Right cardiac atrium (tissue), 5 donors: ENCODE measurements around the gene EML1. TPM values are rescaled to one million over a fixed set of nuclear protein-coding genes. Genes with fewer than 3 reads are reported as not detected.
A peak's percentile ranks its signal among the peaks of the same experiment; 100 is the strongest.

Experiments used
- ATAC-seq, 2 donors: fragments of 200-7000 bp; cut with Tn5 transposase; one replicate each; pipeline versions ENCODE4 v1.8.0 to v1.9.1; 2020; ENCODE audit warnings: moderate library complexity in 2 of 2, mild to moderate bottlenecking in 1 of 2
- DNase-seq, 3 donors: peaks; one replicate each; pipeline ENCODE4 v3.0.0-alpha.2; 2020
- H3K27ac ChIP-seq: one replicate; pipeline ENCODE4 v1.5.1; 2013; ENCODE audit warnings: mild to moderate bottlenecking, low read length, control low read depth, moderate library complexity
- H3K27me3 ChIP-seq: one replicate; pipeline ENCODE4 v1.6.1; 2013; ENCODE audit not compliant: control insufficient read depth, insufficient read depth
- H3K4me1 ChIP-seq: one replicate; pipeline ENCODE4 v1.6.1; 2013; ENCODE audit warnings: low read length; ENCODE audit not compliant: control insufficient read depth, insufficient read depth
- H3K4me3 ChIP-seq: one replicate; pipeline ENCODE4 v1.5.1; 2013; ENCODE audit warnings: low read length, control low read depth
- H3K9me3 ChIP-seq: one replicate; pipeline ENCODE4 v1.6.1; 2013; ENCODE audit warnings: low read length; ENCODE audit not compliant: control insufficient read depth
- WGBS: extraction: QIAGEN DNeasy Blood & Tissue Kit; methylation state at CpG from one replicate; pipeline ENCODE4 v1.1.7; 2013; 5-methylcytosine and 5-hydroxymethylcytosine counted together
- intact Hi-C, 4 donors: fragments of 100-400 bp; cut with DNase I; formaldehyde crosslinking; loops; one replicate each; pipeline versions ENCODE4 v1.11.0 to v1.14.0; 2022 to 2023
- polyA plus RNA-seq: library from polyadenylated mRNA; stranded (reverse); fragments of 200-250 nt; gene quantifications from one replicate; pipeline ENCODE4 v1.2.3, GENCODE V29; 2013
- total RNA-seq, 4 donors: library from RNA; stranded (reverse); fragmentation: NEBNext Ultra II Directional; extraction: Animal tissue kit (Norgen Biotek cat#: 25700); gene quantifications; one replicate each; pipeline ENCODE4 v1.2.1, GENCODE V29; 2021
- donor health status: healthy with polysubstance abuse.
- donor health status: DM: no; HTN: yes; CAD: no.
- donor health status: DM: no; HTN: no; CAD: no.
- donor health status: DM: no; HTN: yes; CAD: no; lungs with severe emphysema.
- donor health status: DM: yes; HTN: yes; CAD: no.

EML1 gene
- total and polyA plus RNA-seq, 5 donors, result 11.2 to 39.1 (median 34.0) TPM

DNA sequence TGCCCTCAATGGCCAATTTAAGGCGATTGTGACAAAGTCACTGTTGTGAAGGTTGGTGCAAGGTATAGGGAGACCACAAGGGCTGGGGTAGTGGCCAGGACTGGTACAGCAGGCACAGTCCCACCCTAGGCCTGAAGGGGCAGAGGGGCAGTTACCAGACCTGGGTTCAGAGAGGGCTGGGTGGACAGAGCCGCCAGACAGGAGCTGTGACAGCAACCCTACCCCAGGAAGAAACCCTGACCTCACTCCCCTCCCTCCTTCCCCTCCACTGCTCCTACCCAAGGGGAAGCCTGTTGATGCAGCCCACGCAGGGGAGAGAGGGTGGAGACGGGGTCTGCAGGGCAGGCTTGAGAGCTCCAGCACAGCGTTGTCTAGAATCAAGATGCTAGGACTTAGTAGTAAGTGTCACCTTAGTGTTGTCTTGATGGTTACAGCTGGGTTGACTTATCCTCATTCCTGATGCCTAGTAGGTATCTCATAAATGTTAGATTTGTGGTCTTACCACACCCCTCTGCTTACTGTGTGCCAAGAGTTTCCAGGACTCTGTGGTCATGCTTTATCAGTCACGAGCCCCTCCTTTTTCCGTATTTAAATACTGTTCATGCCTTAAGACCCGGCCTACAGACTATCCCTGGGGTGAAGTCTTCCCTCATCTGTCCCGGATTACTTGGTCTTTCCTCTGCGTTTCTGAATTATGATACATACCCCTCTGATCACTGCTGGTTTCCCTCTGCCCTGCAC lies 14.4 kb downstream of the EML1 start:
- 58% methylated on average over 10 of the region's 10 CpGs for WGBS
- H3K27ac ChIP-seq, result no peak overlapping the region
- no peak overlapping the region for H3K4me3 ChIP-seq
- peaks cover 11% of the 10 kb centered on the region for H3K4me1 ChIP-seq
- ATAC-seq (peak; percentile 30 to 78), DNase-seq (no peak)
- H3K27me3 ChIP-seq, result no peaks in the 10 kb centered on the region
- H3K9me3 ChIP-seq, result no peaks in the 10 kb centered on the region
- intact Hi-C loops, result no loop called here

DNA sequence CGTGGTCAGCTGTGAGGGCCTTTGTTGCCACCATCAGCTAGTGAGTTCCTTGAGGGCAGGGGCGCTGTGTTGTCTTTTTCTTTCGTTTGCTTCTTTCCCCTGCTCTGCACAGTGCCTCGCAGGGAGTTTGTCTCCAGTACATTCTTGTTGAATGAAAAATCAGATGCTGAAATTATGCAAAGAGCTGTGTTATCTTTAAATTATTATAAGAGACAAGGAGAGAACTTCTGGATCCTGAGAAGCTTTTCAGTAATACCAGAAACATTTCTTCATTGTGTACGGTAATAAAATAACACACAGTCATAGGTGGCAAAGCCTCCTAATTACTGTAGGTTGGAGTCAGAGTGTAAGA lies 14.9 kb downstream of the EML1 start:
- intact Hi-C loops, result no loop called here
- Histone ChIP-seq H3K4me3 (no peak overlapping the region), H3K27ac (no peak overlapping the region), H3K27me3 (no peaks in the 10 kb centered on the region), H3K4me1 (peaks cover 11% of the 10 kb centered on the region), H3K9me3 (no peaks in the 10 kb centered on the region)
- DNase-seq, result no peak
- ATAC-seq, result no peak
- 52% methylated on average over 5 of the region's 5 CpGs for WGBS

DNA sequence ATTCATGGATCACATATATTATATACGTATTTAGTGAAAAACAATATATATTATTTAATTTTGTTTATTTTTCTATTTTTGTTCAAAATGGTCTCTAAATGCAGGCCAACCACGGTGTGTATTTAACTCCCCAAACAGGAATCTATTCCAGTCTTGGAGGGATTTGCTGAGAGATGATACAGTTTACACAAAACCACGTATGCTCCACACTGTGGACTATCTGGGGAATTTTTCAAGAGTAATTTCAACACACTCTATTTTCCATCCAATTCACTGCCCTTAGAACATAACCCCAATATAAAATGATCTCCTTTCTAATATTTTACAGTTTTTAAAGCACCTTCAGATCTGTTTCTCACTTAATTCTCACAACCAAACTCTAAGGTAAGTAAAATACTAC lies 15.3 kb downstream of the EML1 start:
- Histone ChIP-seq H3K4me3 (no peak overlapping the region), H3K4me1 (peaks cover 11% of the 10 kb centered on the region), H3K27ac (no peak overlapping the region), H3K9me3 (no peaks in the 10 kb centered on the region), H3K27me3 (no peaks in the 10 kb centered on the region)
- intact Hi-C loops, result no loop called here
- 57% methylated on average over 3 of the region's 3 CpGs for WGBS
- DNase-seq (no peak), ATAC-seq (peak in 1 of 2 donors; percentile 44)

DNA sequence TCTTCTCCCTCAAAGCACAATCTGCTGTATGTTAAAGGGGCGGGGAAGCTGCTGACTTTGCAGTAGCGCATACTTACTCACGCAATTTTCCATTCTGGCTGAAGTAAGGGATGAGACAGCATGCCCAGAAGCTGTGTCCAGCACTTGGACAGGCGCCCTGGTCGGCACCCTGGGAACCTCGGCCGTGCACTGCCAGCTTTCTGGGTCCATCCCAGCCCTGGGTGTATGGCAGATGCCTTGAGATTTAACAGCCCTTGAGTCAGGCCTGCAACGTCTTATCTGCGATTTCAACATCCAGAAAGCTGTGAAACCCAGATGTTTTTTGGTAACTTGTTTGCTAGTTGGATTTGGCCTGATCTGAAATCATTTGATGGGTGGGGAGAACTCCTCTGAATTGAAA lies 16.1 kb downstream of the EML1 start:
- Histone ChIP-seq H3K4me1 (peaks cover 11% of the 10 kb centered on the region), H3K27me3 (no peaks in the 10 kb centered on the region), H3K4me3 (no peak overlapping the region), H3K9me3 (no peaks in the 10 kb centered on the region), H3K27ac (no peak overlapping the region)
- intact Hi-C loops, result no loop called here
- 40% methylated on average over 9 of the region's 9 CpGs for WGBS
- DNase-seq (peak; percentile 82 to 90 (median 88)), ATAC-seq (peak; percentile 83 to 87)

DNA sequence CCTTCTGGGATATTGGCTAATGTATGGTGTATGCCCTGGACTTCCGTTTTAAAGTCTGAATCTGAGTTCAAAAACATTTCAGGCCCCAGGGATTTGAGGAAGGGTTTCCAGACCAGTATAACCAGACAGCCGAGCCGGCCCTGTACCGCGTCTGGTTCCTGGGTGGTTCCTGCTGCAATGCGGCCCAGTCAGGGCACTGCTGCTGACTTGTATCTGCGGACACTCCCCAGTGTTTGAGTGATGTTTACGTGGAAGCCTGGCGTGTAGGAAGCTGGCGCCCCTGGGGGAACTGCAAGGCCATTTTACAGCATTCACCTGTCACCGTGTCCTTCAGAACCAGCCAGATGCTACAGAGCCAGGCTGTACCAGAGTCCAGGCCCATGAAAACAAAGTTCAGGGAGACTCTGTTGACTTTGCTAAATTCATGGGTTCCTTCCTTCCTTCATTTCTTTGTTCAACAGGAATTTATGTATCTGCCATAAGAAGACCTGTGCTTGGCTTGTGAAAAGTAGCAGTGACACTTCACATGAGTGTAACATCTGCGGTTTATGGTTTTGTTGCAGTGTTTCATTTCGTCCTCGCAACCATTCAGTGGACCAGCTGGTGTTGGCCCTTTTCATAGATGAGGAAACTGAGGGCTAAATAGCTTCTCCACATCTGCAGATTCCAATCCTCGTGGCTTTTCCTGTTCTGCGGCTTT lies 16.8 kb downstream of the EML1 start:
- Histone ChIP-seq H3K27me3 (no peaks in the 10 kb centered on the region), H3K9me3 (no peaks in the 10 kb centered on the region), H3K4me1 (peaks cover 11% of the 10 kb centered on the region), H3K4me3 (no peak overlapping the region), H3K27ac (peak overlapping the region; percentile 24)
- WGBS, result 69% methylated on average over 16 of the region's 16 CpGs
- DNase-seq (peak; percentile 60 to 79 (median 77)), ATAC-seq (peak; percentile 69)
- intact Hi-C loops, result no loop called here

DNA sequence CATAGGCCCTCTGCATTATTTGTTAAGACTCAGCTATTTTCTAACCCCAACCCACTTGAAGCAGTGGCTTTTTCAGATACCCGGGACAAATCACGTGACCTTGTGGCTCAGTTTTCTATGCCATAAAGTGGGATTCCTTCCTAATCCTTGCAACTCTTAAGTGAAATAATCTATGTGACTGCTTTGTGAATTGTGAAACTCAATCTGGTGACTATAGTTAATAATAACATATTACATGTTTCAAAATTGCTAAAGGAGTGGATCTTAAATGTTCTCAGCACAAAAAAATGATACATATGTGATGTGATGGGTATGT lies 17.3 kb downstream of the EML1 start:
- Histone ChIP-seq H3K4me1 (peaks cover 11% of the 10 kb centered on the region), H3K27ac (peak overlapping the region; percentile 24), H3K9me3 (no peaks in the 10 kb centered on the region), H3K27me3 (no peaks in the 10 kb centered on the region), H3K4me3 (no peak overlapping the region)
- DNase-seq (no peak), ATAC-seq (no peak)
- WGBS, result 93% methylated on average over 2 of the region's 2 CpGs
- intact Hi-C loops, result no loop called here

DNA sequence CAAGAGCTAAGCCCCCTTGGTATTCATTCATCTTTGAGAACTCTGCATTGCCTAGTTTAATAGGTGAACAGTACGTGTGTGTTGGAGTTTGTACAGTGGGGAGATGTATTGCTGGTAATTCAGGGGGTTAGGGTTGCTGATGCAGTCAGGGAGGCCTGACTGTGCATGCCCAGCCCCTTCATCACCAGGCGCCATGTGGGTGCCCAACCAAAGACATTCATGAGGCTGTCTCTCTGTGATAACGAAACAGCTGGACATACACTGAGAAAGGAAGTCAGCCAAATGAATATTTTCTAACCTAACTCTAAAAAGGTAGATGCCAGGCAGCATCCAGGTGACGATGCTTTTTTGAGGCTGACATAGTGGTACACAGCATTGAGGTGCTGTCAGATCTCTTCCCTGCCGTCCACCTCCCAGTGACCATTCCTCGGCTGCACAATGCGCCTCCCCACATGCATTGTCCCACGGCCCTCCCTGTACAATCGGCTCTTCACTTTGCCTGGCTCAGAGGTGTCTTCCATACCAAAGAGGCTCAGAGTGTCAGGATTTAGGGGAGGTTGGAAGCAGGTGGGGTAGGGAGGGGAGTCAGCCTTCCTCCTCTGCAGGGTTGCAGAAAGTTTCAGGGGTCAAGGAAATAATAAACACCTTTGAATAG lies 19.0 kb downstream of the EML1 start:
- H3K4me3 ChIP-seq, result no peak overlapping the region
- 93% methylated on average over 9 of the region's 9 CpGs for whole genome bisulfite sequencing
- ATAC-seq (no peak), DNase-seq (no peak)
- H3K9me3 ChIP-seq, result no peaks in the 10 kb centered on the region
- no peak overlapping the region for H3K27ac ChIP-seq
- intact Hi-C loops, result no loop called here
- peaks cover 10% of the 10 kb centered on the region for H3K4me1 ChIP-seq
- no peaks in the 10 kb centered on the region for H3K27me3 ChIP-seq

DNA sequence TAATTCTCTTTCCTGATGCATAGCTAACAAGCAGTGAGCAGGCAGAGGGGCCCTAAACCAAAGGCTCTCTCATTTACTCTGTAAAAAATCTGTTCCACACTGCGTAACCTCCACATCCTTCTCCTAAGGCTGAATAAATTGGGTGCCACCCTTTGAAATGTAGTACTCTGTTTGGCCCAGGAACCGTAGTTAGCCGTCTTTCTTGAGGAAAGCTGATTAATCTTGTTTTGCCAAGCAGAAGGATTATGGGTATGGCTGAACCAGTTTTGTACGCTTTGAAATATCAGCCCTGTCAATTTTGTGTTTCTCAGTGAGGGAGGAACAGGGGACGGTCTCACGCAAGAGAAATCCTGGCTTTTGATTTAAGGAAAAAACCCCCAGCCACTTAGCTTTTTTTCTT lies 19.7 kb downstream of the EML1 start:
- H3K4me3 ChIP-seq, result no peak overlapping the region
- no peak for DNase-seq
- intact Hi-C loops, result no loop called here
- H3K27me3 ChIP-seq, result no peaks in the 10 kb centered on the region
- H3K4me1 ChIP-seq, result peaks cover 5% of the 10 kb centered on the region
- WGBS, result 95% methylated on average over 6 of the region's 6 CpGs
- ATAC-seq, result no peak
- no peaks in the 10 kb centered on the region for H3K9me3 ChIP-seq
- H3K27ac ChIP-seq, result no peak overlapping the region

DNA sequence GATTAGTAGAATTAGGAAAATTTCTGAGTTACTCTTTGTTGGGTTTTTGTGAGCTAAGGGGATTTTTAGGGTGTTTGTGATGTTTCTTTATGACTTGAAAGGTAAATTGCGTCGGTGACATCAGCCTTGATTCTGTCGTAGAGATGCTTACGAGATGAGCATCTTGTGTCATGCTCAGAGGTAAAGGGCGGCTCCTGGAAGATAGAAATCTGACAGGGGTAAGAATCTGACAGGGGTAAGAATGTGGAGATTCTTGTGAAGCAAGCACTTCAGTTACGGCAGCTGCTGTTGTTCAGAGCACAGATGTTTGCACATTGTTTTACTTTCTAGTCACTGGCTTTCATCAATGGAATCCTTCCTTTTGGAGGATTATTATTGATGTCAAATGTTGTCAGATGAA lies 22.5 kb downstream of the EML1 start:
- intact Hi-C loops, result no loop called here
- no peaks in the 10 kb centered on the region for H3K9me3 ChIP-seq
- 76% methylated on average over 6 of the region's 6 CpGs for WGBS
- DNase-seq (no peak), ATAC-seq (no peak)
- no peaks in the 10 kb centered on the region for H3K27me3 ChIP-seq
- H3K4me3 ChIP-seq, result no peak overlapping the region
- peaks cover 3% of the 10 kb centered on the region for H3K4me1 ChIP-seq
- no peak overlapping the region for H3K27ac ChIP-seq

DNA sequence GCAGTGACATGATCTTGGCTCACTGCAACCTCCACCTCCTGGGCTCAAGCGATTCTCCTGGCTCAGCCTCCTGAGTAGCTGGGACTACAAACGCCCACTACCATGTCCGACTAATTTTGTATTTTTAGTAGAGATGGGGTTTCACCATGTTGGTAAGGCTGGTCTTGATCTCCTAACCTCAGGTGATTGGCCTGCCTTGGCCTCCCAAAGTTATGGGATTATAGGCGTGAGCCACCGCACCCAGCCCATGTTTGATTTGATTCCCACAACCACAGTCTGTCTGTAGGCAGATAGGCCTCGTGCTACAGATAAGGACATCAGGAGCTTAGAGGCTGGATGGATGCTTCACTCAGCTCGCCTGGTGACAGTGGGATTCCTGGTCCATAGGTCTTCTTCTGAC lies 23.0 kb downstream of the EML1 start:
- ATAC-seq, result no peak

DNA sequence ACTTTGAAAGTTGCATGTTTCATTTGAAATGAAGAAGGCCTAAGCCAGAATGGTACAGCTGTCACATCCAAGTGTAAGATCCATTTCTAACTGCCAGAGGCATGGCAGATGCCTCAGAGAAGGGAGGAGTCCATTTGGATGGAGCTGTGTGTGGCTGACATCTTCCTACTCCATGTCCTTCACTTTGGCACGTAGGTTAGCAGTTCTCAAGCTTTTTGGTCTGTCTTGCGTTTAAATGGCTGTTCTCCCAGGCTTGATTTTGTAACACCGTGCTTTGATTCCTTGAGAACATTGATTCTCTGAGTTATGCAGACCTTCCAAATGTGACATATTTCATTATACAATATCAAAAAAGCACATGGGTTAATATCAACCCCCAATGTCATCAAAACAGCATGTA lies 23.4 kb downstream of the EML1 start:
- 72% methylated on average over 3 of the region's 3 CpGs for WGBS
- peaks cover 3% of the 10 kb centered on the region for H3K4me1 ChIP-seq
- DNase-seq (no peak), ATAC-seq (no peak)
- no peaks in the 10 kb centered on the region for H3K27me3 ChIP-seq
- no peak overlapping the region for H3K4me3 ChIP-seq
- H3K27ac ChIP-seq, result no peak overlapping the region
- intact Hi-C loops, result no loop called here
- H3K9me3 ChIP-seq, result no peaks in the 10 kb centered on the region

More for the DNA sequence above, 23.0 kb downstream of the EML1 start:
- H3K9me3 ChIP-seq, result no peaks in the 10 kb centered on the region
- no peak overlapping the region for H3K27ac ChIP-seq
- no peak overlapping the region for H3K4me3 ChIP-seq
- peaks cover 3% of the 10 kb centered on the region for H3K4me1 ChIP-seq
- intact Hi-C loops, result no loop called here
- no peaks in the 10 kb centered on the region for H3K27me3 ChIP-seq
- WGBS, result 81% methylated on average over 7 of the region's 7 CpGs
- DNase-seq, result no peak
